Measurements from ENCODE around the gene CHRM3. TPM values are rescaled to one million over a fixed set of nuclear protein-coding genes. Genes with fewer than 3 reads are reported as not detected.

The CHRM3 gene
- 1 to 10 TPM in 2 of 4 donors, under 1 TPM in 2; 0.22 to 1.8 (median 0.92) TPM for total RNA-seq

DNA sequence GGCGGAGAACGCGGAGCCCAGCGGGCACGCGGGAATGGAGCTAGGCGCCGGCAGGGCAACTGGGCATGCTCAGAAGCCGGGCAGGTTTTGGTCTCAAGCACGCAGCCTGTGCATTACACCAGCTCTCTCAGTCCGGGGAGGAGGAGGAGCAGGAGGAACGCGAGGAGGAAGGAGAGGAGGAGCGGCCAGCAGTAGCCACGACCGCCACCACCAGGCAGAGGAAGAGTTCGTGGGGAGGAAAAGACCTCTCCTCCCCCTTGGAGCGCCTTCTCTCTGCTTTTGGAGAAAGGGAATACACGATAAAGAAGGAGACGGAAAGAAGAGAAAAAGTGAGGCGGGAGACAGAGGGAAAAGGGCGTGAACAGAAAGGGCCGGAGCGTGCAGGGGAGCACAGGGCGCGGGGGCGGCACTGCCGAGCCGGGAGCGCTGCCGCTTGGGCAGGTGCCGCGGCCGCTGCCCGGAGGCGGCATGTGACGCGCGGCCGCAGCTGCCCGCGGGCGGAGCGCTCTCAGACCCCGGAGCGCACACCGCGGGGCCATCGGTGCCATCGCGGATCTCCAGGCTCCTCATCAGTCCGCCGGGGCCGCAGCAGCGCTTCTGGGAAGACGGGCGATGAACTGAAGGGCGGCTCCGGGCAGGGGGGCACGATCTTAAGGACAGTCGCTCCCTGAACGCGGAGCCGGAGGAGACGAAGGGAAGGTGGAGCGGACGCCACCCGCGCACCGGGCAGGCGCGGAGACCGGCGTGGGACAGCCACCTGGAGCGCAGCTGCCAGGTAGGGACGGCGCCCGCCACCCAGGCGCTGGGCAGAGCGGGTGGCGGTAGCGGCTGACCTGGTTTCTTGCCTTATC is at the start of gene CHRM3:
TSS of gene CHRM3 (plus strand) at position 116 of the 851 bp plus-strand sequence. CDS start 520,884 bp downstream, outside the sequence.
- TF ChIP-seq CTCF (IDR thresholded peaks at IDR 0.05; ENCODE audit: low read depth): no peak

- no peak for TF ChIP-seq CTCF (IDR thresholded peaks at IDR 0.05; ENCODE audit: low read depth)
Measured at GRCh38 chr1:239337799-239338430, 48.5 kb upstream of the CHRM3 start.

GRCh38 chr1:239347776-239348175 is 38.6 kb upstream of the CHRM3 start:
- no peak for TF ChIP-seq CTCF (IDR thresholded peaks at IDR 0.05; ENCODE audit: low read depth)

- no peak for TF ChIP-seq CTCF (IDR thresholded peaks at IDR 0.05; ENCODE audit: low read depth)
Measured at GRCh38 chr1:239348635-239349353, 37.6 kb upstream of the CHRM3 start.

GRCh38 chr1:239349699-239350098 is 36.7 kb upstream of the CHRM3 start:
- no peak for TF ChIP-seq CTCF (IDR thresholded peaks at IDR 0.05; ENCODE audit: low read depth)

DNA sequence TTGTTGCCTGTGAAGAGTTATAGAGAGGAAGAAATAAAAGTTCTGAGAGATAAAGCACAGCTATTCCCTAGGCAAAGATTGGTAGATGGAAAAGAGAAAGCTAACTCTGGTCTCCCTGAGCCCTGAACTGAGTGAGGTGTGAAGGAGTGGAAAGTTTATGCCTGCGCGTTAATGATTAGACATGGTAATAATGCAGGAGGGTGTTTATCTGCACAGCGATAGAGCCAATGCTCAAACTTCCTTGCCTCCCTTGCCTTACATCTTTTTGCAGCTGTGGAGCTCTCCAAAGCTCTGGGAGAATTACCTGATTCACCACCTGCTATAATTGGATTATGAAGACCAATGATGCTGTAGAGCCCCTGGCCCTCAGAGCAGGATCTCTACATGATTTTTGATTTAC is 32.8 kb upstream of the CHRM3 start:
- TF ChIP-seq CTCF (IDR thresholded peaks at IDR 0.05; ENCODE audit: low read depth): no peak

GRCh38 chr1:239354231-239354630 is 32.1 kb upstream of the CHRM3 start:
- no peak for TF ChIP-seq CTCF (IDR thresholded peaks at IDR 0.05; ENCODE audit: low read depth)

Measured in subcutaneous adipose tissue (tissue), 4 donors.